DND-41 (cell line): ENCODE results near the gene PPP4R3A.
"Not testable (repeated sequence)": the region's sequence is repeated elsewhere in the genome, so short reads cannot be mapped to it uniquely, and the experiment has no call there.

Source experiments
- ATAC-seq: fragments of 200-7000 bp; cut with Tn5 transposase; 3 replicates; pipeline ENCODE4 v1.9.1; 2021; ENCODE audit warnings: low read depth; ENCODE audit not compliant: insufficient read depth
- DNase-seq: peaks from one replicate; pipeline ENCODE4 v3.0.0-alpha.2; 2020
- H2AFZ ChIP-seq: 2 replicates; pipeline ENCODE4 v1.6.0; 2012; ENCODE audit warnings: low read depth, low read length
- H3K27ac ChIP-seq: 2 replicates; pipeline ENCODE4 v1.5.1; 2012; ENCODE audit warnings: low read length, inconsistent platforms
- H3K27me3 ChIP-seq: fragments of 200-600 bp; sonication (generic); 2 replicates; pipeline ENCODE4 v1.6.0; 2012; ENCODE audit warnings: low read length, mild to moderate bottlenecking, inconsistent platforms; ENCODE audit not compliant: insufficient read depth, poor library complexity
- H3K36me3 ChIP-seq: 2 replicates; pipeline ENCODE4 v1.5.1; 2012; ENCODE audit warnings: low read length, inconsistent platforms; ENCODE audit not compliant: insufficient read depth
- H3K4me1 ChIP-seq: 2 replicates; pipeline ENCODE4 v1.5.1; 2012; ENCODE audit warnings: mild to moderate bottlenecking, low read length; ENCODE audit not compliant: insufficient read depth
- H3K4me2 ChIP-seq: 2 replicates; pipeline ENCODE4 v1.6.0; 2012; ENCODE audit warnings: mild to moderate bottlenecking, moderate library complexity, low read length, inconsistent platforms; ENCODE audit not compliant: insufficient read depth
- H3K4me3 ChIP-seq, 2 experiments: fragments of 200-600 bp in 1 of 2; shearing (Covaris generic) in 1 of 2; 2 replicates each; pipeline ENCODE4 v1.5.1; 2012 to 2016; ENCODE audit warnings: inconsistent platforms in 2 of 2, low read length in 2 of 2, mild to moderate bottlenecking in 2 of 2, low read depth in 1 of 2, moderate library complexity in 1 of 2
- H3K79me2 ChIP-seq: 2 replicates; pipeline ENCODE4 v1.6.0; 2012; ENCODE audit warnings: low read length, inconsistent platforms; ENCODE audit not compliant: insufficient read depth
- H3K9ac ChIP-seq: 2 replicates; pipeline ENCODE4 v1.6.0; 2012; ENCODE audit warnings: low read depth, mild to moderate bottlenecking, inconsistent platforms, low read length, moderate library complexity
- H3K9me3 ChIP-seq: 2 replicates; pipeline ENCODE4 v1.5.1; 2012; ENCODE audit warnings: low read length, moderate library complexity, mild to moderate bottlenecking, inconsistent platforms; ENCODE audit not compliant: insufficient read depth, severe bottlenecking
- H4K20me1 ChIP-seq: 2 replicates; pipeline ENCODE4 v1.6.0; 2012; ENCODE audit warnings: low read length; ENCODE audit not compliant: insufficient read depth
- EZH2 ChIP-seq: IDR thresholded peaks from 3 replicates; pipeline ENCODE4 v1.6.1; 2012; ENCODE audit warnings: borderline replicate concordance, low read depth, mild to moderate bottlenecking, moderate library complexity, low read length, inconsistent platforms; ENCODE audit not compliant: severe bottlenecking
- TF ChIP-seq, protein P1 (sequence below): IDR thresholded peaks from 2 replicates; pipeline ENCODE4 v1.5.1; 2012; ENCODE audit warnings: borderline replicate concordance, low read length, moderate library complexity, mild to moderate bottlenecking; ENCODE audit not compliant: poor library complexity, severe bottlenecking; ENCODE audit errors: extremely low read depth

Gene PPP4R3A

DNA sequence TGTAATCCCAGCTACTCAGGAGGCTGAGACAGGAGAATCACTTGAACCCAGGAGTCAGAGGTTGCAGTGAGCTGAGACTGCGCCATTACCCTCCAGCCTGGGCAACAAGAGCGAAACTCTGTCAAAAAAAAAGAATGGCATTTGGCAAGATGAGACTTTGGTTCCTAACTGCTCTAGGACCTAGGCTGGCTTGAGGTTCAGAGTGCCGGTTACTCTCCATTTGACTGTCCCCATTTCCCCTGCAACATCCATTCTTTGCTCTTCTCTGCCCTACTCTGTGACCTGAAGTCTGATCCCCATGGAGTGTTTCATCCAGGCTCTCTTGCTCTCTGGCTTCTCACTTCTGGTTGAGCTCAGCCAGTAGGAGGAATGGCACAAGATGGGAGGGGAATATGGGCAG, 26.2 kb upstream of the PPP4R3A start:
- no peak for DNase-seq

DNA sequence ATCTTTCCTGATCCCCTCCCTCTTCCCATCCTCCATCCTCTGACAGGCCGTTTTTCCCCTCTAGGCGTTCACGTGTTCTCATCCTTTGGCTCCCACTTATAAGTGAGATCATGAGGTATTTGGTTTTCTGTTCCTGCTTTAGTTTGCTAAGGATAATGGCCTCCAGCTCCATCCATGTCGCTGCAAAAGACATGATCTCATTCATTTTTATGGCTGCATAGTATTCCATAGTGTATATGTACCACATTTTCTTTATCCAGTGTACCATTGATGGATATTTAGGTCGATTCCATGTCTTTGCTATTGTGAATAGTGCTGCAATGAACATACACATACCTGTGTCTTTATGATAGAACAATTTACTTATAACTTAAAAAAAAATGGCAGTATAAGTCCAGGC, 23.9 kb upstream of the PPP4R3A start:
- not testable (repeated sequence) for H3K4me1 ChIP-seq, H3K79me2 ChIP-seq, H2AFZ ChIP-seq, H4K20me1 ChIP-seq, H3K9me3 ChIP-seq, H3K27ac ChIP-seq, ATAC-seq, H3K4me3 ChIP-seq, H3K36me3 ChIP-seq, H3K4me2 ChIP-seq, DNase-seq, H3K9ac ChIP-seq, H3K27me3 ChIP-seq

More for the DNA sequence above, 26.2 kb upstream of the PPP4R3A start:
- peaks cover 13% of the 10 kb centered on the region for H3K9me3 ChIP-seq
- no peak for ATAC-seq
- TF ChIP-seq EZH2, result no peak
- TF ChIP-seq, protein P1, sequence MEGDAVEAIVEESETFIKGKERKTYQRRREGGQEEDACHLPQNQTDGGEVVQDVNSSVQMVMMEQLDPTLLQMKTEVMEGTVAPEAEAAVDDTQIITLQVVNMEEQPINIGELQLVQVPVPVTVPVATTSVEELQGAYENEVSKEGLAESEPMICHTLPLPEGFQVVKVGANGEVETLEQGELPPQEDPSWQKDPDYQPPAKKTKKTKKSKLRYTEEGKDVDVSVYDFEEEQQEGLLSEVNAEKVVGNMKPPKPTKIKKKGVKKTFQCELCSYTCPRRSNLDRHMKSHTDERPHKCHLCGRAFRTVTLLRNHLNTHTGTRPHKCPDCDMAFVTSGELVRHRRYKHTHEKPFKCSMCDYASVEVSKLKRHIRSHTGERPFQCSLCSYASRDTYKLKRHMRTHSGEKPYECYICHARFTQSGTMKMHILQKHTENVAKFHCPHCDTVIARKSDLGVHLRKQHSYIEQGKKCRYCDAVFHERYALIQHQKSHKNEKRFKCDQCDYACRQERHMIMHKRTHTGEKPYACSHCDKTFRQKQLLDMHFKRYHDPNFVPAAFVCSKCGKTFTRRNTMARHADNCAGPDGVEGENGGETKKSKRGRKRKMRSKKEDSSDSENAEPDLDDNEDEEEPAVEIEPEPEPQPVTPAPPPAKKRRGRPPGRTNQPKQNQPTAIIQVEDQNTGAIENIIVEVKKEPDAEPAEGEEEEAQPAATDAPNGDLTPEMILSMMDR, result no peak
- no peaks in the 10 kb centered on the region for H4K20me1 ChIP-seq
- no peaks in the 10 kb centered on the region for H3K4me1 ChIP-seq
- H3K27me3 ChIP-seq, result no peaks in the 10 kb centered on the region
- H3K9ac ChIP-seq, result no peak overlapping the region
- no peak overlapping the region for H2AFZ ChIP-seq
- no peak overlapping the region for H3K27ac ChIP-seq
- no peak overlapping the region for H3K4me3 ChIP-seq
- H3K79me2 ChIP-seq, result no peaks in the 10 kb centered on the region
- no peak overlapping the region for H3K4me2 ChIP-seq
- H3K36me3 ChIP-seq, result no peaks in the 10 kb centered on the region

DNA sequence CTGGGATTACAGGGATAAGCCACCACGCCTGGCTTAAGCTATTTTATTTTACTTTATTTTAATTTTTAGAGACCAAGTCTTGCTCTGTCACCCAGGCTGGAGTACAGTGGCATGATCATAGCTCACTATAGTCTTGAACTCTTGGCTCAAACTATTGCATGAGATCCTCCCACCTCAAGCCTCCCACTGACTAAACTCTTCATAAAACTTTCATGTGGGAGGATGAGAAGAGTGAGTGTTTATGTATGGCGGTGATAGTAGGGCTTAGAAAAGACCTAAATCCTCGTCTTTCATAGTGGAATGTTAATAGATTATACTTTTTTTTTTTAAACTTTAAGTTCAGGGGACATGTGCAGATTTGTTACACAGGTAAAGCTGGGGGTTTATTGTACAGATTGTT, 23.5 kb upstream of the PPP4R3A start:
- Histone ChIP-seq H3K9ac (no peak overlapping the region), H3K4me2 (no peak overlapping the region), H2AFZ (no peak overlapping the region), H3K79me2 (no peaks in the 10 kb centered on the region), H3K27ac (no peak overlapping the region), H3K36me3 (no peaks in the 10 kb centered on the region), H3K4me3 (no peak overlapping the region), H4K20me1 (no peaks in the 10 kb centered on the region), H3K27me3 (no peaks in the 10 kb centered on the region), H3K4me1 (no peaks in the 10 kb centered on the region), H3K9me3 (peaks cover 4% of the 10 kb centered on the region)
- DNase-seq, result no peak
- TF ChIP-seq, protein P1, result no peak
- TF ChIP-seq EZH2, result no peak
- no peak for ATAC-seq

DNA sequence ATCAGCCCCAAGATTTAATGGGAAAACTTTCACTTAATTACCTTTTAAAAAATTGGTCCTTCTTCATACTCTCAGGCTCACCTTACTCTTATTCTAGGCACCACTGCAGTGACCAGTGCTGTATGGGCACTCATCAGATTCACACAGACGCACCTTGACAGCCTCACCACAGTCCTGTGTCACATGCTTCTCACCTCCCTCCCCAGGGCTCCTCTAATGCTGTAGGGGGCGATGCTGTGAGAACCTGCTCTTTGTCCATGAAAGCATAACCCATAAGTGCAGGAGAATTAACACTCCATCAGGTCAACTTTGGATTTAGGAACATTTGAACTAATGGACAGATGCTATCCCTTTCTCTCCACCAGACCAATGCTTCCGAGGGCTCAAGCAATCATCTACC, 13.9 kb upstream of the PPP4R3A start:
- Histone ChIP-seq H3K4me2 (no peak overlapping the region), H3K9ac (no peak overlapping the region), H3K27ac (no peak overlapping the region), H3K9me3 (no peaks in the 10 kb centered on the region), H3K4me3 (no peak overlapping the region), H4K20me1 (no peaks in the 10 kb centered on the region), H3K27me3 (no peaks in the 10 kb centered on the region), H3K79me2 (no peaks in the 10 kb centered on the region), H3K36me3 (no peaks in the 10 kb centered on the region), H2AFZ (no peak overlapping the region), H3K4me1 (no peaks in the 10 kb centered on the region)
- ATAC-seq (no peak), DNase-seq (no peak)
- TF ChIP-seq, protein P1, result no peak
- no peak for TF ChIP-seq EZH2
